ENCODE data around the gene WNT11. TPM values are rescaled to one million over a fixed set of nuclear protein-coding genes. Genes with fewer than 3 reads are reported as not detected.

WNT11 gene
- polyA plus RNA-seq, 1 of the 3 experiments (the other 2 are of a cell fraction): 0.43 TPM

GRCh38 chr11:76152741-76153570 lies 53.3 kb downstream of the WNT11 start:
- no peaks in the 10 kb centered on the region for H3K27me3 ChIP-seq (ENCODE audit: insufficient read depth)
- no peak overlapping the region for H2AFZ ChIP-seq (ENCODE audit: low read depth)
- CTCF ChIA-PET: interaction anchor here (1.2 kb wide), 1 partner anchor 55 kb away, joined by 5 read pairs; no protein-coding TSS in a partner anchor
- 91% methylated on average over 13 of the region's 13 CpGs for WGBS (ENCODE audit: low lambda C conversion rate)
- H3K9ac ChIP-seq: no peak overlapping the region
- no peaks in the 10 kb centered on the region for H3K9me2 ChIP-seq
- H3K9me3 ChIP-seq: no peaks in the 10 kb centered on the region
- no peak overlapping the region for H3K4me3 ChIP-seq (ENCODE audit: low read depth in 2 of 2, low read length in 1 of 2)
- no peak for TF ChIP-seq JUND (IDR thresholded peaks at IDR 0.05)
- no peak for TF ChIP-seq POLR2AphosphoS5 (IDR thresholded peaks at IDR 0.05; ENCODE audit: low read depth, low read length)
- no peak for TF ChIP-seq TEAD4 (IDR thresholded peaks at IDR 0.05; ENCODE audit: borderline replicate concordance, insufficient read depth)
- no peak for TF ChIP-seq GABPA (IDR thresholded peaks at IDR 0.05; ENCODE audit: low read depth)
- TF ChIP-seq RAD21 (IDR thresholded peaks at IDR 0.05; ENCODE audit: low read length): no peak
- no peak for TF ChIP-seq FOXJ3 (CRISPR knock-in tag; IDR thresholded peaks at IDR 0.05)
- no peak for TF ChIP-seq ZBTB33 (IDR thresholded peaks at IDR 0.05; ENCODE audit: borderline replicate concordance, low read depth)
- no peak for TF ChIP-seq CHD2 (IDR thresholded peaks at IDR 0.05; ENCODE audit: low read length, partially characterized antibody)
- TF ChIP-seq EP300 (IDR thresholded peaks at IDR 0.05; ENCODE audit: borderline replicate concordance in 1 of 2, low read depth in 1 of 2, low read length in 1 of 2): no peak
- no peak for TF ChIP-seq FOSL2 (IDR thresholded peaks at IDR 0.05; ENCODE audit: borderline replicate concordance, low read depth)
- TF ChIP-seq USF1 (IDR thresholded peaks at IDR 0.05; ENCODE audit: borderline replicate concordance, low read depth): no peak
- no peak overlapping the region for H3K27ac ChIP-seq (ENCODE audit: low read depth in 2 of 2, low read length in 1 of 2)
- no peak overlapping the region for H3K4me2 ChIP-seq
- no peaks in the 10 kb centered on the region for H3K36me3 ChIP-seq (replicated peaks in 1 of 2; ENCODE audit: control insufficient read depth in 1 of 2, insufficient read depth in 2 of 2, low read length in 1 of 2)
- H3K4me1 ChIP-seq (ENCODE audit: control insufficient read depth in 1 of 2, insufficient read depth in 2 of 2, low read depth in 1 of 2, low read length in 1 of 2): peaks cover 0 to 44% of the 10 kb centered on the region in 2 experiments; a peak in 2 of 4 replicates
- POLR2A ChIA-PET: no interaction called here
- H4K20me1 ChIP-seq (ENCODE audit: insufficient read depth): no peaks in the 10 kb centered on the region
- no peaks in the 10 kb centered on the region for H3F3A ChIP-seq (replicated peaks; ENCODE audit: insufficient read depth)
- no peaks in the 10 kb centered on the region for H3K79me2 ChIP-seq (ENCODE audit: insufficient read depth)
- DNase-seq: no peak

GRCh38 chr11:76152086-76152681 lies 54.1 kb downstream of the WNT11 start:
- ChIA-PET CTCF (interaction anchor here (1.2 kb wide), 1 partner anchor 56 kb away, joined by 5 read pairs; no protein-coding TSS in a partner anchor), POLR2A (no interaction called here)
- Histone ChIP-seq H3K27me3 (ENCODE audit: insufficient read depth) (no peaks in the 10 kb centered on the region), H3K9me3 (no peaks in the 10 kb centered on the region), H2AFZ (ENCODE audit: low read depth) (no peak overlapping the region), H3K4me2 (no peak overlapping the region), H3K4me3 (ENCODE audit: low read depth in 2 of 2, low read length in 1 of 2) (peak overlapping the region in 1 of 2 experiments; percentile 46; a peak in 1 of 4 replicates), H3K36me3 (replicated peaks in 1 of 2; ENCODE audit: control insufficient read depth in 1 of 2, insufficient read depth in 2 of 2, low read length in 1 of 2) (no peaks in the 10 kb centered on the region), H4K20me1 (ENCODE audit: insufficient read depth) (no peaks in the 10 kb centered on the region), H3F3A (replicated peaks; ENCODE audit: insufficient read depth) (no peaks in the 10 kb centered on the region), H3K9ac (no peak overlapping the region), H3K9me2 (no peaks in the 10 kb centered on the region), H3K4me1 (ENCODE audit: control insufficient read depth in 1 of 2, insufficient read depth in 2 of 2, low read depth in 1 of 2, low read length in 1 of 2) (peaks cover 0 to 37% of the 10 kb centered on the region in 2 experiments; a peak in 2 of 4 replicates), H3K79me2 (ENCODE audit: insufficient read depth) (no peaks in the 10 kb centered on the region), H3K27ac (ENCODE audit: low read depth in 2 of 2, low read length in 1 of 2) (no peak overlapping the region)
- WGBS (ENCODE audit: low lambda C conversion rate): 87% methylated on average over 30 of the region's 30 CpGs
- no peak for DNase-seq
- TF ChIP-seq GABPA (IDR thresholded peaks at IDR 0.05; ENCODE audit: low read depth) (no peak), RAD21 (IDR thresholded peaks at IDR 0.05; ENCODE audit: low read length) (no peak), REST (IDR thresholded peaks at IDR 0.05; ENCODE audit: low read depth, low read length) (no peak), ELF1 (IDR thresholded peaks at IDR 0.05) (no peak), YY1 (IDR thresholded peaks at IDR 0.05; ENCODE audit: low read depth) (no peak), MAX (IDR thresholded peaks at IDR 0.05; ENCODE audit: low read depth) (no peak), FOXJ3 (CRISPR knock-in tag; IDR thresholded peaks at IDR 0.05) (no peak), PBX3 (IDR thresholded peaks at IDR 0.05) (no peak), RFX5 (IDR thresholded peaks at IDR 0.05; ENCODE audit: low read length) (no peak), EZH2phosphoT487 (IDR thresholded peaks at IDR 0.05; ENCODE audit: borderline replicate concordance, low read depth) (no peak), FOXM1 (IDR thresholded peaks at IDR 0.05; ENCODE audit: low read depth) (no peak)
